Stomach (tissue), 9 donors: ENCODE data around the gene MT3. TPM values are rescaled to one million over a fixed set of nuclear protein-coding genes. Genes with fewer than 3 reads are reported as not detected.

Experiments used
- DNase-seq, 2 donors: peaks; one replicate each; pipeline versions ENCODE4 v3.0.0 to v3.0.0-alpha.2; 2013 to 2019
- H3K27ac ChIP-seq, 5 donors: fragments of 200-600 bp in 4 of 5; sonication (generic) in 4 of 5; one replicate each; pipeline ENCODE4 v1.5.1; 2013 to 2019; ENCODE audit warnings: mild to moderate bottlenecking in 1 of 5, moderate library complexity in 1 of 5
- H3K27me3 ChIP-seq, 3 donors: fragments of 200-600 bp; sonication (generic); one replicate each; pipeline ENCODE4 v1.5.1; 2017 to 2019; ENCODE audit warnings: mixed run types in 1 of 3
- H3K36me3 ChIP-seq, 4 donors: fragments of 200-600 bp; sonication (generic); 1 replicate in 3 of 4; 2 replicates in 1 of 4; pipeline ENCODE4 v1.5.1; 2016 to 2019
- H3K4me1 ChIP-seq, 4 donors: fragments of 200-600 bp; sonication (generic); one replicate each; pipeline ENCODE4 v1.5.1; 2016 to 2019
- H3K4me3 ChIP-seq, 4 donors: fragments of 200-600 bp; sonication (generic) in 3 of 4; one replicate each; pipeline ENCODE4 v1.5.1; 2016 to 2019; ENCODE audit warnings: mild to moderate bottlenecking in 1 of 4
- H3K9me3 ChIP-seq, 4 donors: fragments of 200-600 bp; sonication (generic); one replicate each; pipeline ENCODE4 v1.5.1; 2016 to 2019
- EP300 ChIP-seq: sonication (generic); formaldehyde crosslinking; IDR thresholded peaks from one replicate; pipeline ENCODE4 v1.6.1; 2017; ENCODE audit warnings: antibody characterized with exemption
- POLR2A ChIP-seq, 4 donors: fragments of 450-650 bp; IDR thresholded peaks; one replicate each; pipeline ENCODE4 v1.6.1; 2016; ENCODE audit warnings: antibody characterized with exemption in 4 of 4, control low read depth in 2 of 4, mild to moderate bottlenecking in 1 of 4, moderate library complexity in 1 of 4
- POLR2AphosphoS5 ChIP-seq, 3 donors: sonication (generic); formaldehyde crosslinking; IDR thresholded peaks; one replicate each; pipeline ENCODE4 v1.6.1; 2016; ENCODE audit warnings: antibody characterized with exemption in 3 of 3
- WGBS, 5 donors: extraction: QIAGEN DNeasy Blood & Tissue Kit in 3 of 5; methylation state at CpG; one replicate each; pipeline versions ENCODE4 v1.1.5 to v1.1.7; 2013 to 2018; 5-methylcytosine and 5-hydroxymethylcytosine counted together
- intact Hi-C: fragments of 100-400 bp; cut with DNase I; formaldehyde crosslinking; loops from one replicate; pipeline ENCODE4 v1.15.1; 2023; ENCODE audit warnings: low total_unique reads
- polyA plus RNA-seq, 3 donors: library from polyadenylated mRNA; stranded (reverse); fragments of 200-250 nt; gene quantifications; one replicate each; pipeline ENCODE4 v1.2.3, GENCODE V29; 2013
- total RNA-seq, 5 donors: library from RNA; depleted of rRNA; stranded (reverse); fragments of >200 nt; gene quantifications; one replicate each; pipeline versions ENCODE4 v1.1.0 to v1.2.3, GENCODE V29; 2014 to 2016
- TF ChIP-seq, protein P1 (sequence below), 7 experiments: fragments of 450-650 bp in 4 of 7; fragments of 200-600 bp in 3 of 7; sonication (generic) in 3 of 7; IDR thresholded peaks; one replicate each; pipeline ENCODE4 v1.5.1; 2016 to 2019; ENCODE audit warnings: antibody characterized with exemption in 7 of 7, control low read depth in 2 of 7, mild to moderate bottlenecking in 1 of 7
- donor health status: healthy with polysubstance abuse.
- donor health status: Bipolar disorder and iron deficiency.
- donor health status: healthy.

The MT3 gene
- total and polyA plus RNA-seq, 8 donors = 2.2 to 5.0 (median 4.0) TPM; not detected in 4

DNA sequence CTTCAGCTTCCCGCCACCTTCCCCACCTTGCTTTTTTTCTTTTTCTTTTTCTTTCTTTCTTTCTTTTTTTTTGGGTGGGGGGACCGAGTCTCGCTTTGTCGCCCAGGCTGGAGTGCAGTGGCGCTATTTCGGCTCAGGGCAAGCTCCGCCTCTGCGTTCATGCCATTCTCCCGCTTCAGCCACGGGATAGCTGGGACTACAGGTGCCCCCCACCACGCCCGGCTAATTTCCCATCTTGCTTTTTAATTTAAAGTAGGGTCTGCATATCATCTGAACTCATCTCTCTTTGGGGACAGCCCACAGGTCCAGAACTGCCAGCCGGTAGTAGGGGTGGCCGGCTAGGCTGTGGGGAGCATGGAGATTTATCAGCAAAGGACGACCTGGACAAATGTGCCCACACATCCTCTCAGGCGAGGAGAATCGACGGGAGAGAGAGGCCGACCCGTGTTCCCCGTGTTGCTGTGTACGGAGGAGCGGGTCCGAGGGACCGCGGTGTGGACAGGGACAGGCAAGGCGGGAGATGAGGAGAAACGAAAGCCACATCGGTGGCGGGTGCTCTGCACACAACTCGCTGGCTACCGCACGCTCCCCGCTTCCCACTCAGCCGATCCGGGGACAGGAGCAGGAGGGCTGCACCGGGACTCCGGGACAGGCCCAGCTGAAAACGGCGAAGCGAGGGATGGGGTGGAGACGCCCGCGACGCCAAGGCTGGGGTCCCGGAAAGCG, 45.5 kb downstream of the MT3 start:
- H3K4me3 ChIP-seq = peak overlapping the region; percentile 8 to 54 (median 22)
- peaks cover 0 to 80% (median 15%) of the 10 kb centered on the region in 3 donors for H3K27me3 ChIP-seq

DNA sequence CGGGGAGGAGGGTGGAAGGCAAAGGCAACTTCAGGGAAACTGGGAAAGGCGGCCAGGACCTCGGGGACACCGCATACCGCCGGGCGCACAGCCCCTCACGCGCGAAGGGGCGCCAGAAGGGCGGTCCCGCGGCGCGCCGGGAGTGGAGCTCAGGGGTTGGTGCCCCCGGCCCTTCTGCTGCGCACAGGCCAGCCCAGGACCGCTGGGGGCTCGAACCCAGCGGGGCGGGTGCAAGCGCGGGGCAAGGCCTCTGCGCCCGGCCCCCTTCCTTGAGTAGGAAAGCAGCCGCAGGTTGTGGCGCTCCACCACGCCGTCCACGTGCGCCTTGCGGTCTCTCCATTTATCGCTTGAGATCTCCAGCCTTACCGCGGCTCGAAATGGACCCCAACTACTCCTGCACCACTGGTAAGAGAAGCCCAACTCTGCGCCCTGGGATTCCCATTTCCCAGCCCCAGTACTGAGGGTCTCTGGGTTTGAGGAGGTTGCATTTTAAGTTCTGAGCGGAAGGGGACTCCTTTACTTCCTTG, 46.2 kb downstream of the MT3 start:
- 12 to 41% (median 13%) methylated on average over 22 to 40 of the region's 40 CpGs for WGBS, 5 donors
- peak overlapping the region; percentile 8 to 54 (median 22) for H3K4me3 ChIP-seq
- H3K36me3 ChIP-seq = no peaks in the 10 kb centered on the region
- intact Hi-C loops = no loop called here
- TF ChIP-seq POLR2A (IDR thresholded peaks at IDR 0.05) = no peak
- TF ChIP-seq, protein P1, sequence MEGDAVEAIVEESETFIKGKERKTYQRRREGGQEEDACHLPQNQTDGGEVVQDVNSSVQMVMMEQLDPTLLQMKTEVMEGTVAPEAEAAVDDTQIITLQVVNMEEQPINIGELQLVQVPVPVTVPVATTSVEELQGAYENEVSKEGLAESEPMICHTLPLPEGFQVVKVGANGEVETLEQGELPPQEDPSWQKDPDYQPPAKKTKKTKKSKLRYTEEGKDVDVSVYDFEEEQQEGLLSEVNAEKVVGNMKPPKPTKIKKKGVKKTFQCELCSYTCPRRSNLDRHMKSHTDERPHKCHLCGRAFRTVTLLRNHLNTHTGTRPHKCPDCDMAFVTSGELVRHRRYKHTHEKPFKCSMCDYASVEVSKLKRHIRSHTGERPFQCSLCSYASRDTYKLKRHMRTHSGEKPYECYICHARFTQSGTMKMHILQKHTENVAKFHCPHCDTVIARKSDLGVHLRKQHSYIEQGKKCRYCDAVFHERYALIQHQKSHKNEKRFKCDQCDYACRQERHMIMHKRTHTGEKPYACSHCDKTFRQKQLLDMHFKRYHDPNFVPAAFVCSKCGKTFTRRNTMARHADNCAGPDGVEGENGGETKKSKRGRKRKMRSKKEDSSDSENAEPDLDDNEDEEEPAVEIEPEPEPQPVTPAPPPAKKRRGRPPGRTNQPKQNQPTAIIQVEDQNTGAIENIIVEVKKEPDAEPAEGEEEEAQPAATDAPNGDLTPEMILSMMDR (IDR thresholded peaks at IDR 0.05) = no peak
- no peak for TF ChIP-seq POLR2AphosphoS5 (IDR thresholded peaks at IDR 0.05)
- TF ChIP-seq EP300 = no peak
- DNase-seq = no peak
- H3K4me1 ChIP-seq = peaks cover 30 to 72% (median 54%) of the 10 kb centered on the region in 4 donors
- no peak overlapping the region for H3K27ac ChIP-seq
- H3K9me3 ChIP-seq = no peaks in the 10 kb centered on the region
- H3K27me3 ChIP-seq = peaks cover 0 to 83% (median 15%) of the 10 kb centered on the region in 3 donors

More for the DNA sequence above, 45.5 kb downstream of the MT3 start:
- TF ChIP-seq, protein P1 (IDR thresholded peaks at IDR 0.05) = no peak
- DNase-seq = no peak
- Histone ChIP-seq H3K9me3 (no peaks in the 10 kb centered on the region), H3K4me1 (peaks cover 30 to 71% (median 53%) of the 10 kb centered on the region in 4 donors), H3K27ac (no peak overlapping the region), H3K36me3 (no peaks in the 10 kb centered on the region)
- intact Hi-C loops = no loop called here
- WGBS, 5 donors = 24 to 62% (median 29%) methylated on average over 47 of the region's 47 CpGs

DNA sequence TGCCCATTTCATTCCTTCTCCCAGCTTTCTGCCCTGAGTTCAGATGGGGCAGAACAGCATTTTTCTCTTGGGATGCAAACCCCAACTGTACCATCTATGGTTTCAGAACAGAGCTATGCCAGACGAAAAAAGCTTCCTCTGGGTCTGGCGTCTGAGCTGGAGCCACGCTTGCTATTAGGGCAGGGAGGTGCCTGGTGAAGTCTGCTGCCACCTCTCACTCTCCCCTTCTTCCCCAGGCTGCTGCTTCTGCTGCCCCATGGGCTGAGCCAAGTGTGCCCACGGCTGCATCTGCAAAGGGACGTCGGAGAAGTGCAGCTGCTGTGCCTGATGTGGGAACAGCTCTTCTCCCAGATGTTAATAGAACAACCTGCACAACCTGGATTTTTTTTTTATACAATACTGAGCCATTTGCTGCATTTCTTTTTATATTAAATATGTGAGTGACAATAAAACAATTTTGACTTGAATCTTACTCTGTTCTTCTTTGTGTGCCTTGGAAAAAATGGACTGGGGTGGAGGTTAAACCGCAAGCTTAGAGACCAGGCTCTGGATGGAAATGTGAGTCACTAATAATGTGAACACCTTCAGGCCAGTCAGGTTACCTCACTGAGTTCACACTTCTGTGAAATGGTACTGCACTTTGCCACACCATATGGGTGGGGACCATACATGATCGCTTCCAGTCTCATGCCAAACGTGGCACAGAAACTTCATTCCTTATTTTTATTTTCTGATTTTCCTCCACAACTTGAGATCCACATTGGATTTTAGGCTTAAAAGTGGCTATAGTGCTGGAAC, 47.5 kb downstream of the MT3 start:
- peaks cover 0 to 90% (median 15%) of the 10 kb centered on the region in 3 donors for H3K27me3 ChIP-seq
- H3K4me3 ChIP-seq = no peak overlapping the region
- H3K9me3 ChIP-seq = no peaks in the 10 kb centered on the region
- DNase-seq = no peak
- 54 to 76% (median 59%) methylated on average over 9 of the region's 9 CpGs for WGBS, 5 donors
- no peaks in the 10 kb centered on the region for H3K36me3 ChIP-seq
- peaks cover 29 to 69% (median 51%) of the 10 kb centered on the region in 4 donors for H3K4me1 ChIP-seq
- intact Hi-C loops = no loop called here
- peak overlapping the region in 1 of 5 donors; percentile 83 for H3K27ac ChIP-seq
- TF ChIP-seq POLR2A (IDR thresholded peaks at IDR 0.05) = no peak
- no peak for TF ChIP-seq EP300
- no peak for TF ChIP-seq POLR2AphosphoS5 (IDR thresholded peaks at IDR 0.05)
- TF ChIP-seq, protein P1 (IDR thresholded peaks at IDR 0.05) = no peak
